ENCODE measurements around the gene USH1G.

USH1G gene

DNA sequence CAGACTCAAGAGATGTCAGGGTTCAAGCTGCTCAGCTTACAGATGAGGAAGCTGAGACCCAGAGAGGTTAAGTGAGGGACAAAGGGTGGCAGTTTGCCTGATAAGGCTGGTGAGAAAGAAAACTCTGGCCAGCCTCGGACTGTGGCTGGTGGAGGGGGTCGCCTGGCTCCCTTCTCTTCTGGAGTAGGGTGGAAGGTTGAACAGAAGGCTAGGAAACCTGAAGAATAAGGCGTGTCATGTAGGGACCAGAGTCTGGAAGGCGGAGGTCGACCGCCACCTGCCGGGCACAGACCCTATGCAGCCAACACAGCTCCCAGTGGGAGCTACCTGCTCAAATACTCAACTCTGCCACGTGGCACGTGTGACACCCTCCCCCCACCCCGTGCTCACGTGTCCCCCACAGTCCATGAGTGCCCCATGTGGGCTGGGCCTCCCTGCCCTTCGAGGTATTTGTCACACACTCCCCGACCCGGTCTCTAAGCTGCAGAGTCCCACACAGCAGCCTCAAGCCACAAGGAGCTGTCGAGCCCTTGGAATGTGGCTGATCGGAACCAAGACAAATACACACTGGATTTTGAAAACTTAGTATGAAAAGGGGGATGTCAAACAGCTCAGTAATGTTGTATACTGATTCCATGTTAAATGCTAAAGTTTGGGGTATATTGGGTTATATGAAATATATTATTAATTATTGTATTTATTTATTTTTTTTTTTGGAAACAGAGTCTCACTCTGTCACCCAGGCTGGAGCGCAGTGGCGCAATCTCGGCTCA, 37.7 kb upstream of the USH1G start:
- no peak overlapping the region for H3K4me3 ChIP-seq (ENCODE audit: low read depth, low read length)
- TF ChIP-seq, protein P1, sequence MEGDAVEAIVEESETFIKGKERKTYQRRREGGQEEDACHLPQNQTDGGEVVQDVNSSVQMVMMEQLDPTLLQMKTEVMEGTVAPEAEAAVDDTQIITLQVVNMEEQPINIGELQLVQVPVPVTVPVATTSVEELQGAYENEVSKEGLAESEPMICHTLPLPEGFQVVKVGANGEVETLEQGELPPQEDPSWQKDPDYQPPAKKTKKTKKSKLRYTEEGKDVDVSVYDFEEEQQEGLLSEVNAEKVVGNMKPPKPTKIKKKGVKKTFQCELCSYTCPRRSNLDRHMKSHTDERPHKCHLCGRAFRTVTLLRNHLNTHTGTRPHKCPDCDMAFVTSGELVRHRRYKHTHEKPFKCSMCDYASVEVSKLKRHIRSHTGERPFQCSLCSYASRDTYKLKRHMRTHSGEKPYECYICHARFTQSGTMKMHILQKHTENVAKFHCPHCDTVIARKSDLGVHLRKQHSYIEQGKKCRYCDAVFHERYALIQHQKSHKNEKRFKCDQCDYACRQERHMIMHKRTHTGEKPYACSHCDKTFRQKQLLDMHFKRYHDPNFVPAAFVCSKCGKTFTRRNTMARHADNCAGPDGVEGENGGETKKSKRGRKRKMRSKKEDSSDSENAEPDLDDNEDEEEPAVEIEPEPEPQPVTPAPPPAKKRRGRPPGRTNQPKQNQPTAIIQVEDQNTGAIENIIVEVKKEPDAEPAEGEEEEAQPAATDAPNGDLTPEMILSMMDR (IDR thresholded peaks at IDR 0.05; ENCODE audit: low read depth, low read length): peak; percentile 53
- in situ Hi-C loops (cut with HindIII; ENCODE audit: low sequenced_read_pairs): no loop called here
- peak; percentile 18 for DNase-seq (ENCODE audit: low read depth, low spot score)

DNA sequence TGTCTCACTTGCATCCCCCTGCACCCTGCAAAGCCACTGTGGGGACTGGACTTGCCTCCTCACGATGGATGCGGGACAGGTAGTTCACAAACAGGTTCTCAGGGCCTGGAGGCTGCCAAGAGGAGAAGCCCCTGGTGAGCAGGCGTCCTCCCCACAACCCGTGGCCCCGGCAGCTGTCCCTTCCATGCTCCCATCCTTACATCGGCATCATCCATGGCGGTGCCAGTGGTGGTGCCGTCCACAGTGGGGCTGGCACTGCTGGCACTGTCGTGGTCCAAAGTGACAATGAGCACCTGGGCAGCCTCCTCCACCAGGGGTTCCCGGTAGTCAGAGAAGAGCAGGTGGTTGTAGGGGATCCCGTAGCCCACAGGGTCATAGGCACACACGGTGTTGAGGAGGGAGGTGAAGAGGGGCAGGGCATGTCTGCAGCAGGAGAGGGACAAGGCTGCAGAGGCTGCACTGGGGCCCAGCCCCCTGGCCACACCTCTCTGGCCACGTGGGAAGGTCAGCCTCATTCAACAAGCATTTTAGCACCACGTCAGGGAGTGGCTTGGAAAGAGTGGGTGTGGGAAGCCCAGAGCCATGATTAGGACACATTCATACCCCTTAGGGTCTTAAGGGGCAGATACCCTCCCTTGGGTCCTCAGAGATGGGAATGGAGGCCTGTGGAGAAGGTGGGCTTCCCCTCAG, 36.9 kb upstream of the USH1G start:
- in situ Hi-C loops (cut with HindIII; ENCODE audit: low sequenced_read_pairs): no loop called here
- DNase-seq (ENCODE audit: low read depth, low spot score): no peak
- TF ChIP-seq, protein P1 (IDR thresholded peaks at IDR 0.05; ENCODE audit: low read depth, low read length): no peak
- H3K4me3 ChIP-seq (ENCODE audit: low read depth, low read length): no peak overlapping the region

GRCh38 chr17:74957935-74958740, 35.1 kb upstream of the USH1G start:
- no peak overlapping the region for H3K4me3 ChIP-seq (ENCODE audit: low read depth, low read length)
- TF ChIP-seq, protein P1 (IDR thresholded peaks at IDR 0.05; ENCODE audit: low read depth, low read length): peak; percentile 97
- in situ Hi-C loops (cut with HindIII; ENCODE audit: low sequenced_read_pairs): no loop called here
- peak; percentile 45 for DNase-seq (ENCODE audit: low read depth, low spot score)

- DNase-seq (ENCODE audit: low read depth, low spot score): no peak
- H3K4me3 ChIP-seq (ENCODE audit: low read depth, low read length): no peak overlapping the region
- in situ Hi-C loops (cut with HindIII; ENCODE audit: low sequenced_read_pairs): no loop called here
- TF ChIP-seq, protein P1 (IDR thresholded peaks at IDR 0.05; ENCODE audit: low read depth, low read length): no peak
Measured at GRCh38 chr17:74956093-74956492, 33.0 kb upstream of the USH1G start.

- H3K4me3 ChIP-seq (ENCODE audit: low read depth, low read length): no peak overlapping the region
- in situ Hi-C loops (cut with HindIII; ENCODE audit: low sequenced_read_pairs): no loop called here
- TF ChIP-seq, protein P1 (IDR thresholded peaks at IDR 0.05; ENCODE audit: low read depth, low read length): no peak
- DNase-seq (ENCODE audit: low read depth, low spot score): no peak
Measured at GRCh38 chr17:74954665-74955421, 31.8 kb upstream of the USH1G start.

GRCh38 chr17:74954115-74954514, 31.1 kb upstream of the USH1G start:
- H3K4me3 ChIP-seq (ENCODE audit: low read depth, low read length): no peak overlapping the region
- in situ Hi-C loops (cut with HindIII; ENCODE audit: low sequenced_read_pairs): no loop called here
- DNase-seq (ENCODE audit: low read depth, low spot score): no peak
- TF ChIP-seq, protein P1 (IDR thresholded peaks at IDR 0.05; ENCODE audit: low read depth, low read length): no peak
